ENCODE results near the gene ACTL6B. TPM values are rescaled to one million over a fixed set of nuclear protein-coding genes. Genes with fewer than 3 reads are reported as not detected.

The ACTL6B gene
- total RNA-seq, 1 experiment from 2014 or later: not detected

- H4K20me1 ChIP-seq (ENCODE audit: insufficient read depth): peaks cover 46% of the 10 kb centered on the region
- ChIA-PET CTCF (interaction anchor here (0.6 kb wide), 3 partner anchors 106 to 618 kb away, joined by 3 to 6 read pairs (median 3); no protein-coding TSS in a partner anchor), POLR2A (ENCODE audit: unreplicated experiment) (interaction anchor here (0.6 to 0.7 kb wide), 2 partner anchors 56 to 103 kb away, joined by 4 to 8 read pairs; partner anchors contain the start of gene FBXO24)
Measured at GRCh38 chr7:100689230-100690135, 33.2 kb upstream of the ACTL6B start.

DNA sequence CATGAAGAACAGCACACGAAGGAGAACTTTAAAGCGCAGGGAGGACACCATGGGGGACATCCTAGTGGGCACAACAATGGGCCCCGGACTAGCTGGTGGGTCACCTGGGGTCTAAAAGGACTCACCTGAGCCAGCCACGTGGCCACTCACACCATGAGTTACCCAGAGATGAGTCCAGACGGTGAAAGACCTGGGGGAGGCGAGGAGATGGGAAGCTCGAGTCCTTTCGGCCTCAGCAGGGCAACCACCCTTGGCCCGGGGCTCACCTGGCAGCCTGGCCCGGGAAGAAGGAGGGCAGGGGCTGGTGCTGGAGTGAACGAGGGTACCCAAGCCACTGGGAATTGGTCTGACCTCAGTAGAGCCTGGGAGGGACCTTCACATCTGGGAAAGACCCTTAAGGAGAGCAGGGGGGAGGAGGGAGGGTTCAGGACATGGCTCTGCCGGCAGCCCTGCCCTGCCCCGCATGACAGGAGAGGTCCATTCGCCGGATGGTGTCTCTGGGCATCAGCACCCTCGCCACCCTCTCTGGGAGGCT lies 32.1 kb upstream of the ACTL6B start:
- H3K79me2 ChIP-seq (ENCODE audit: low read depth): peaks cover 51% of the 10 kb centered on the region

More at GRCh38 chr7:100689230-100690135, 33.2 kb upstream of the ACTL6B start:
- Histone ChIP-seq H3K27ac (no peak overlapping the region), H3K4me3 (no peak overlapping the region), H3F3A (ENCODE audit: insufficient read depth, low read depth) (peaks cover 3% of the 10 kb centered on the region; the same call in 1 of the 2 replicates), H3K79me2 (ENCODE audit: low read depth) (peaks cover 54% of the 10 kb centered on the region), H3K4me2 (no peak overlapping the region), H3K9me3 (ENCODE audit: insufficient read depth, low read depth) (no peaks in the 10 kb centered on the region), H3K36me3 (ENCODE audit: low read depth) (no peaks in the 10 kb centered on the region), H3K9me2 (ENCODE audit: insufficient read depth) (no peaks in the 10 kb centered on the region), H3K27me3 (ENCODE audit: insufficient read depth, low read depth) (no peaks in the 10 kb centered on the region), H2AFZ (no peak overlapping the region), H3K4me1 (replicated peaks; ENCODE audit: insufficient read depth) (peaks cover 13% of the 10 kb centered on the region)
- DNase-seq: no peak
- TF ChIP-seq CTCF (conservative IDR thresholded peaks at IDR 0.05) (no peak), EZH2 (IDR thresholded peaks at IDR 0.05; ENCODE audit: low read depth) (no peak)
- intact Hi-C loops (cut with micrococcal nuclease; ENCODE audit: unreplicated experiment): loop anchor here (5.0 kb wide), 3 partner anchors 107 to 222 kb away; partner anchors contain the start of gene EPHB4
- BruUV-seq (replicated peaks): no TSS peak

More for the DNA sequence above, 32.1 kb upstream of the ACTL6B start:
- Histone ChIP-seq H3K4me2 (no peak overlapping the region), H3K27ac (no peak overlapping the region), H3K4me1 (replicated peaks; ENCODE audit: insufficient read depth) (peaks cover 13% of the 10 kb centered on the region), H2AFZ (no peak overlapping the region), H3F3A (ENCODE audit: insufficient read depth, low read depth) (peaks cover 3% of the 10 kb centered on the region; the same call in 1 of the 2 replicates), H4K20me1 (ENCODE audit: insufficient read depth) (peaks cover 46% of the 10 kb centered on the region), H3K4me3 (no peak overlapping the region), H3K9me3 (ENCODE audit: insufficient read depth, low read depth) (no peaks in the 10 kb centered on the region), H3K36me3 (ENCODE audit: low read depth) (no peaks in the 10 kb centered on the region), H3K27me3 (ENCODE audit: insufficient read depth, low read depth) (no peaks in the 10 kb centered on the region), H3K9me2 (ENCODE audit: insufficient read depth) (no peaks in the 10 kb centered on the region)
- intact Hi-C loops (cut with micrococcal nuclease; ENCODE audit: unreplicated experiment): no loop called here
- ChIA-PET POLR2A (ENCODE audit: unreplicated experiment) (no interaction called here), CTCF (no interaction called here)
- TF ChIP-seq EZH2 (IDR thresholded peaks at IDR 0.05; ENCODE audit: low read depth) (no peak), CTCF (conservative IDR thresholded peaks at IDR 0.05) (no peak)
- no peak for DNase-seq
- no TSS peak for BruUV-seq (replicated peaks)

All from PC-9 (cell line).